Keratinocyte (primary cell): Measurements from ENCODE around the gene ARID3A.

ENCODE experiments used
- CTCF ChIP-seq, 3 experiments: IDR thresholded peaks in 1 of 3; conservative IDR thresholded peaks in 1 of 3; optimal IDR thresholded peaks in 1 of 3; 2 replicates in 2 of 3; 3 replicates in 1 of 3; pipeline versions ENCODE3 to v1.5.1; 2011; ENCODE audit warnings: low read length in 3 of 3, mild to moderate bottlenecking in 3 of 3, moderate library complexity in 2 of 3, control low read depth in 1 of 3, inconsistent platforms in 1 of 3; ENCODE audit not compliant: insufficient read depth in 2 of 3; ENCODE audit errors: extremely low read depth in 1 of 3
- EZH2 ChIP-seq: IDR thresholded peaks from one replicate; pipeline ENCODE4 v1.6.1; 2012; ENCODE audit warnings: inconsistent platforms, mild to moderate bottlenecking, low read length, moderate library complexity

GRCh38 chr19:999379-999719 is 73.5 kb downstream of the ARID3A start:
- no peak for TF ChIP-seq CTCF (optimal IDR thresholded peaks at IDR 0.05 in 1 of 3, IDR thresholded peaks at IDR 0.05 in 1 of 3, conservative IDR thresholded peaks at IDR 0.05 in 1 of 3; ENCODE audit: extremely low read depth in 1 of 3, insufficient read depth in 2 of 3, low read length in 3 of 3)
- no peak for TF ChIP-seq EZH2
